Measurements from ENCODE around the gene MTHFD2L.

- TF ChIP-seq MXI1 (conservative IDR thresholded peaks at IDR 0.05; ENCODE audit: poor library complexity, severe bottlenecking) (no peak), CTCF (IDR thresholded peaks at IDR 0.05; ENCODE audit: poor library complexity, severe bottlenecking) (no peak), EP300 (conservative IDR thresholded peaks at IDR 0.05; ENCODE audit: poor library complexity, severe bottlenecking) (no peak), RAD21 (conservative IDR thresholded peaks at IDR 0.05) (no peak), EZH2 (IDR thresholded peaks at IDR 0.05; ENCODE audit: borderline replicate concordance, insufficient read depth, low read length, poor library complexity, severe bottlenecking) (no peak)
Measured at GRCh38 chr4:74297539-74297938, 139.6 kb downstream of the MTHFD2L start.

Data from neural cell (in vitro differentiated cells).